Stimulated activated CD4-positive, alpha-beta T cell treated with anti-CD3 and anti-CD28 coated beads, Interleukin-4, amount 100 ng/mL, for 48 hours (primary cell): Measurements from ENCODE around the gene FAM177B.

ENCODE experiments used
- DNase-seq, 2 donors: peaks; one replicate each; pipeline ENCODE4 v3.0.0-alpha.2; 2020; ENCODE audit warnings: low read depth in 2 of 2

The FAM177B gene

DNA sequence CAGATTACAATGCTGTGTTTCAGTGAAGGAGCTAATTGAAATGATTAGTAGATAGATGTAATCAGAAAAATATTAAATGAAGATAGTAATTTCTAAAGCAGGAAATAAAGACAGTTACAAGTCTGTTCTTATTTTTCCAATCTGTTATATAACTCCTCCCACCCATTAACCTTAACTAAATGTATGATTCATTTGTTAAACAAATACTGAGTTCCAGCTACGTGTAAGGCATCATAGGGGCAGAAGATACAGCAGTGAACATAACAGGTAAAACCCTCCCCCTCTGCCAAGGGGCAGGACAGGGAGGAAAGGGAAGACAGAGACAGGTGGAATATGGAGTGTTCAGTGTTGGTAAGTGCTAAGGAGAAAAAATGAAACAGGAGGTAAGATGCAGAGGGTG, at the start of gene FAM177B:
Gene FAM177B, plus strand, starts transcription at position 231 of the 400 bp plus-strand sequence. CDS start 9,344 bp downstream, outside the sequence.
- DNase-seq: no peak

DNA sequence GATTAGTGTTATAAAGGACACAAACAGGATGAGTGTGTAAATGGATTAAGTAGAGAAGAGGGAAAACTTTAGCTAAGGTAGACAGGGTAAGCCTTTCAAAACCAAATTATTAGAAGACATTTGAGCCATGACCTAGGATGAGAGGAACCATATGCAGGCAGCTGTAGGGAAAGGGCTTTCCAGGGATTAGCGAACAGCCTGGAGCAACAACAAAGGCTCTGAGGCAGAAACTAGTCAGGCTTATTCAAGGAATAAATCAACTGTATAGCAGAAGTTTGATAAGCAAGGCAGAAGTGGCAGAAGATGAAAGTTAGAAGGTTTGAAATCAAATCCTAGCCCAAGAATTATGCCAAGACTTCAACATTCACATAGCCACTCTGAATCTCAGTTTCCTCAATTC, 46.0 kb upstream of the FAM177B start:
- no peak for DNase-seq

DNA sequence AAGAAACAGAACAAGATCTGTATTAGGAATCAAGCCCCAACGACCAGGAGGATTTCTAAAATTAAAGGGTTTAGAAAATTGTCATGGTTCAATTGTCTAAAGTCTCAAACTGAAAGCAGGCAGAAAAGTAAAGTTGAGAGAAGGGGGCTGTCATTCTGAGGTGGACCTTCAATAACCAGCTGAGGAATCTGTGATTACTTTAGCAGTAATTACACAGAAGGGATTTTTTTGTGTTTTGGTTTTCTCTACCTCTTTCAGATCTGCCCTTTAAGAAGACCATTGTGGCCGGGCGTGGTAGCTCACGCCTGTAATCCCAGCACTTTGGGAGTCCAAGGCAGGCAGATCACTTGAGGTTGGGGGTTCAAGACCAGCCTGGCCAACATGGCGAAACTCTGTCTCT, 42.1 kb upstream of the FAM177B start:
- DNase-seq: no peak

DNA sequence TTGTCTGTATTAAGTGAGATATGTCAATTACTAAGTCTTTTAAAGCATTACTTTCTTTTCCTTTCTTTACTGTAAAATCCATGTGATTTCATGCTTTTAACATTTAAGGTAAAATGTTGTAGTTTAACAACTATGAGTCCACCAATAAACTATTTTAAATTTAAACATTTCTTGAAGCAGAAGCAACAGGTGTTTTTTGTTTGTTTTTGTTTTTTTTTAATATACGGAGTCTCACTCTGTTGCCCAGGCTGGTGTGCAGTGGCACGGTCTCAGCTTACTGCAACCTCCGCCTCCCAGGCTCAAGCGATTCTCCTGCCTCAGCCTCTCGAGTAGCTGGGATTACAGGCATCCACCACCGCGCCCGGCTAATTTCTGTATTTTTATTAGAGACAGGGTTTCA, 40.3 kb upstream of the FAM177B start:
- no peak for DNase-seq

DNA sequence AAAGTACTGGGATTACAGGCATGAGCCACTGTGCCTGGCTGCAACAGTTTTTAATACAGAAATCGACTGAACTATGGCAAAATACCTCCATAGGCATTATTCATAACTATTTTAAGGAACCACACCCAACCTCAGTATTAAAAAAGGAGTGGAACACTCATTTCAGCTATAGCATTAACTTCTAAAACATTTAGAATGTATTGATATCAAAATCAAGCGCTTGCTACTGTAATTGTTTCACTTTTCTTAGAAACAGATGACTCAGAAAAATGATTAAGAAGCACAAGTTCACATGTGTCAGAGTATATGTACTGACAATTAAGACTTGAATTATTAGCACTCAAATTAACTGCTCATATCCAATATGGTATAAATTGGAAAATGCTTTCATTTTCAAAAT, 39.8 kb upstream of the FAM177B start:
- DNase-seq: no peak

DNA sequence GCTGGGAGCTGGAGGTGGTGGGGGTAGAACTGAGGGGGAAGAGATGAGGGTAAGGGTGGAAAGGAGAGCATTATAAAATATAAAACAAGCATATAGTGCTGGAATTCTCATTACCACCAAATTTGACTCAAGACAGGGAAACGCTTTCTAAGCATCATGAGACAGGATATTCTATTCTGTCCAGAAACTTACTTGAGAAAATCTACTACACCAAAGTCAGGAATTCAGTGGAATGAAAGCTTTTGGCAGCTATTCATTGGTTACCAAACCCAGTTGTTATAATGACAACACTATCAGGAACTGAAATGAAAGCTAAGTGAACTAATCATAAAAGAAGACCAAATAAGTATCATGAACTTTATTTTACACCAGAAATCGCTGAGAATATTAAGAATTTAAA, 39.2 kb upstream of the FAM177B start:
- no peak for DNase-seq

DNA sequence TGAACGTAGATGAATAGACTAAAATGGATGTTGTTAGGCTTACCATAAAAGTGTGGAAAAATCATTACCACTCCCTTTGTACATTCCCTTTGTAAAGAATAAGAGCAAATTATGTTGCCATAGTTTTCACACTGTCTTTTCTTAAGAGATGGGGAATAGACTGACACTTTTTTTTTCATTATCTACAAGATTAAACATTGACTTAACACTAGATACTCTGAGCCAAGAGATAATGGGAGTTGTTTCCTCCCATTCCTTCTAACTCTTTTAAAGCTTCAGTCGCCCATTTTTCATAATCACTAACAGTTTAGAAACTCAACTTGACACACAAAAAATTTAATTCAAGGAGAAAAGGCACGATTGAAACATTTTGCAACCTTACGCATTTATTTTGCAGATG, 34.8 kb upstream of the FAM177B start:
- no peak for DNase-seq

DNA sequence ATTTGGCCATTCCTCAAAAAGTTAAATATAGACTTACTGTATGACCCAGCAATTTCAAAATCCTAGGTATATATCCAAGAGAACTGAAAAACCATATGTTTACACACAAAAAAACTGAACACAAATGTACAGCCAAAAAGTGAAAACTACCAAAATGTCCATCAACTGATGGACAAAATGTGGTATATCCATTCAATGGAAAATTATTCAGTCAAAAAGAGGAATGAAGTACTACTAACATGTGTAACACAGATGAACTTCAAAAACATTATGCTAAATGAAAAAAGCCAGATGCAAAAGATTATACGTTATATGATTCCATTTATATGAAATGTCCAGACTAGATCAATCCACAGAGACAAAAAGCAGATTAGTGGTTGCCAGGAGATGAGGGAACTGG, 32.7 kb upstream of the FAM177B start:
- DNase-seq: no peak

DNA sequence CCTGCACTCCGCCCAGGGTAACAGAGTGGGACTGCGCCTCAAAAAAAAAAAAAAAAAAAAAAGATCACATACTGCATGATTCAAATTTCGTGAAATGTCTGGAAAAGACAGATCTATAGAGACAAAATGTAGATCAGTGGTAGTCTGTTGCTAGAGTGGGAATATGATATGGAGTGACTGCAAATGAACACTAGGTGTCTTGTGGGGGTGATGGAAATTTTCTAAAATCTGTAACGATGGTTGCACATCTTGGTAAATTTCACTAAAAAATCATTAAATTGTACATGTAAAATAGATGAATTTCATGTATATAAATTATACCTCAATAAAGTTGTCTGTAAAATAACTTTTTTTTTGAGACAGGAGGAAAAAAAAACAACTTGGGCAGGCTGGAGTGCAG, 30.2 kb upstream of the FAM177B start:
- no peak for DNase-seq

DNA sequence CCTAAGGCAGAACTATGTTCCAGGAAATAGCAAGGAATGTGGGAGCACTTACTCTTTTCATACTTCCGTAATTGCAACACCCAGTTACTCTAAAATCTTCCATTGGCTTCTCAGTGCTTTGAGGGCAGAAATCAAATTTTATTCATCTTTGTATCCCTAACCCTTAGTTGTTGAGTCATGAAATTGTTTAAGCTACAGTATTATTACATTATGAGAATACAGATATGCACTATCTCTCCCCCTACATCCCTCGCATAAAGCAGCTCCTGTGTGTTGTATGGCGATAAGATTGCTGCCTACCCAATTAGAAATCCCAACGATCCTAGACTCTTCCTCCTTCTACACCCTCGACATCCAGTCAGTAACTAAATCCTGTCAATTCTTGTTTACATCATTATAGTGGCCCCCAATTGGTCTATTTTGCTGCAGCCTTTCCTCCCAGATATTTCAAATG, 27.3 kb upstream of the FAM177B start:
- DNase-seq: no peak

DNA sequence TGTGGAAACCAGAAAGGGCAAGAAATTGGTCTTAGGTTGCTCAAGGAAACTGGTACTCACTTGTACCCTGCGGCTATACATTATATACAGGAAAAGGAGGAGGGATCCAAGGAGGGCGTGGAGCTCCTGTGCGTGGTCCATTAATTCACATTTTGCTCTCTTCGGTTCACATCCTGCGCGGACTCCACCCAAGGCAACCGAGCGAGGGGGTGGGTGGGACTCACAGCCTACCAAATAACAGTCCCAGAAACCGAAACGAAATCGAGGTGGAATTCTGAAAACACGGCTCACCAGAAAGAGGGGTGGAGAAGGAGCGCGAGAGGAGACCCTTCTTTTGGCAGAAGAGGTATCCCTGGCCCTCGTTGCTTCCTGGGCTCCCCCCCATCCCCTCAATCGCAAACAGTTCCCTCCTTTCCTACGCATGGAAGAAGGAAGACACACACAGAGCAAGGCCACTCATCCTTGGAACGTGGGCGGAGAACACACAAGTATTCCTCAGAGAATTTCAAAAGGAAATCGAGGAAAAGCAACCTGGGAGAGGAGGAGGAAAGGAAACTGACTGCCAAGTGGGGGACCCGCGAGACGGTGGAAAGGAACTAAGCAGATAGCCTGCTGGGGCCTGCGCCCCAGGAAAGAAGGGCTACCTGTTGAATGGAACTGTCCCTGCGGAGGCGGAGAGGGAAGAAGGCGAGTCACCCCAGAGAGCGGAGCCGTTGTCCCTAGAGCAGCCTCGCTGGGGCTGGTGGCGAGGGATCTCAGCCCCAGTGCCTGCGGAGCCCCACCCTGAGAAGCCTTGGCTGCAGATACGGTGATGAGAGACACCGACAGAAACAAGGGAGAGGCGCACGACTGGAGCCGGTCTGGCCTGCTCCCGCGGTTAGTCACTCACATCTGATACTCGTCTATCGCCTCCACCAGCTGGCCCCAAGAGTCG, 25.4 kb upstream of the FAM177B start:
- peak; percentile 28 to 41 for DNase-seq

DNA sequence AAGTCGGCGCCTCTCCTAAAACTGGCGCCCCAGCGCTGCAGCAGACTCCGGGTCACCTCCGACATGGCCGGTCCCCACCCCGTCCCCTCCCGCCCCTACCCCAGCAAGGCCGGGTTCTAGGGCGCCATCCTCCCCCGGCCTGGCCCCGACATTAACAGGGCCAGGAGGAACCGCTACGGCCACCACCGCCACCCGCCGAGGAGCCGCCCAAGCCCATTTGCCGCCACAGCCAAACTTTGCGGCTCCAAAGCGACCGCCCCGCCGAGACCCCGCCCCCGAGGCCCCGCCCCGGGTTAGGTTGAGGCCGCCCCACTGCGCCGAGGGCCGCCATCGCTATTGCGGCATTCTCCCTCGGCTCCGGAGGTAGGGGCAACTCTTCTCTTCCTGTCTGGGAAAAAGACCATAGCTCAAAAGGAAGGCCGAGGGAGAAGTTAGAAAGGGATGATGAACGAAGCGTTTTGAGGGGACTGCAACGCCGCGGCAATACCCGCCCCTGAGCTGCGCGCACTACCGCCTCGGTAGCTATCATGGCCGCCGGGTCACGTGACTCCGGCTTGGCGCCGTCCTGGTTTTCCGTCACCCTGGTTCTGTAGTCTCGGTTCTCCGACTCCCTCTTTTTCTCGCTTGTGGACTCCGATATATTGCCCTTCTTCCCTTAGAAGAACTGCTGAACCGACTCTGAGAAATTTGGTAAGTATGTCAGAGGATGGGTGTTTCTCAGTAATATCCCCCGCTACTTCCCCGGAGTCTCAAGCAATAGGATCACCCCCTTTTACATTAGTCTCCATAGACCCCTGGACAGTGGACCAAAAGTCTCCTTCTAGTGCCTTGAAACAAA, 24.5 kb upstream of the FAM177B start, which contains the start of the genes AIDA and BROX:
Gene AIDA, minus strand, starts transcription at position 239 of the 838 bp plus-strand sequence. Its CDS starts 174 bp downstream, at position 65.
Gene BROX, plus strand, starts transcription at position 312 of the 838 bp plus-strand sequence. CDS start 3,136 bp downstream, outside the sequence.
- DNase-seq: peak; percentile 96 to 97

DNA sequence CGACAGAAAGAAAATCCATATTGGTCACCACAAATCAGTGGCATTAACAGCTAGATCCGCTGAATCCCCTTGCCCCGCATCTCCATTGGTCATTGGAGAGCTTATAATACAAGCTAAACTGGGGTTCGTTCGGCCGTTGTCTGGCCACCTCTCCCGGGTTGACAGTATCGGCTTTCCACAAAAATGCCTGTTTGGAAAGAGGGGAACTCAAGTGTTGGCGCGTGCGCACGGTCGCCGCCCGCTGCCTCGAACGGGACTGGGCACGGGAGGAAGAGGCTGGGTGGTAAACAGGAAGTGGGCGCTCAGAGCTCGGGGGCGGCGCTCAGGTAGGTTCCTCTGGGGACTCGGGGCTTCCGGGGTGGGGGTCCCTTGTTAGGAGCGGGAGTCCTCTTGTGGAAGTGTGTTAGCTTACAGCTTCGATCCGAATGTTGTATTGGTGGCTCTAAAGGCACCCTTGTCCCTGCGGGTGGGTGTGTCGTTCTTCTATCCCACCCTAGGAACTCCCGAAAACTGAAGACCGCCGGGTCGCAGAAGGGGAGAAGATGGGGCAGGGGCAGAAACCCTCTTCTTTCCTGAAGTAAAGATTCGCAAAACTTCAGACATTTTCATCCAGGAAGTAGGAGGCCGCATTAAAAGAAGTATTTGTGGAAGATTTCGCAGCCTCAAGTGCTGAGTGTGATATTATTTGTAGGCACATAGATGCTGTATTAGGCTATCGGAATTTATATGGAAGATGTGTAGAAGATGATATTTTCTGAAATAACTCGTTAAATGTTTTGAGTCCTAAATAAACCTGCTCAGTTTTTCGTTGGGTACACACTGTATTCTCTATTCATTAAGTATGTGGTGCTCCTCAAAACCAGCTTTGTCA, 23.7 kb upstream of the FAM177B start:
- peak; percentile 76 to 81 for DNase-seq

DNA sequence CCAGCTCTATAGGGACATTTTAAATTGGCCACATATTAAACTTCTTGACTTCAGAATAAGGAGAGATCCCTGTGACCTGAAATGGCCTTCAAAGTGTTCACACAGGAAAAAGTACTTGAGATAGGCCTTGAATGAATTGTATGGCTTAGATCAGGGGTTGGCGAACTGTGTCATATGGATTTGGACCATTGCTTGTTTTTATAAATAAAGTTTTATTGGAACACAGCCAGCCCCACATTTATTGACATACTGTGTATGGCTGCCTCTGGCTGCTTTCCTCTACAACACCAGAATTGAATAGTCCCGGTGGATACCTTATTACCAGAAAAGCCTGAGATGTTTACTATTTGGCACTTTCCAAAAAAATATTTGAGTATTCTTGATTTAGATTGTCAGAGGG, 20.6 kb upstream of the FAM177B start:
- no peak for DNase-seq

DNA sequence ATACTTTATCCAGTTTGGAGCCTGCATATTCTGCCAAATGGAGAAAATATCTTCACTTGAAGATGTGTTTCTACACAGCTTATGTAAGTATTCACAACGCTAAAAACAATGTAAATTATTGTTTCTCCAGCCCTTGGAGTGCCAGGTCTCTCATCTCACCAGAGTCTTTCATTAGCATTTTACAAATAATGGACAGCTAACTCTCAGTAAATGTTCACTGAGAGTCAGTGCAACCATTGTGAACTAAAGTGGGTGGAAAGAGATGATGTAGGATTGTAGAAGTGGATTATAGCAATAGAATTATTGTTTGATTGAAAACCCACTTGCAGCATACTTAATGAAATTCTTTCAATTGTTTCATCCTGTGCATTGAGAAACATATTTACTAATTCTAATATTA, 8.3 kb upstream of the FAM177B start:
- no peak for DNase-seq

DNA sequence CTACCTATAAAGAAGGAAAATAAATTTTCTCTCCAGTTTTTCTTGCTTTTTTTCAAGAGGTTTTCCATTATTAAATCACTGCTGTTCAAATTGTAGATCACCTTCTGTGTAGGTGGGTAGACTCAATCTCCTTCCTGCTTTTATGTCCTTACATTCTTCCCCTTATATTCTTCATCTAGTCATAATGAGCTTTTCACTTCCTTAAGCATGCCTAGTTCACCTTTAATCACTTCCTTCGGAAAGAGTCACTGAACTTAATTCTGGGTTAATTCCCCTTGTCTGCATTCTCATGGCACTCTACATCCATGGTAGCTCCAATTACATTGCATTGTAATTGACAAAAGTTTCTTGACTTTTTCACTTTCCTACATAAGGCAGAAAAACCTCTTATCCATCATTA, 6.1 kb upstream of the FAM177B start:
- DNase-seq: no peak

DNA sequence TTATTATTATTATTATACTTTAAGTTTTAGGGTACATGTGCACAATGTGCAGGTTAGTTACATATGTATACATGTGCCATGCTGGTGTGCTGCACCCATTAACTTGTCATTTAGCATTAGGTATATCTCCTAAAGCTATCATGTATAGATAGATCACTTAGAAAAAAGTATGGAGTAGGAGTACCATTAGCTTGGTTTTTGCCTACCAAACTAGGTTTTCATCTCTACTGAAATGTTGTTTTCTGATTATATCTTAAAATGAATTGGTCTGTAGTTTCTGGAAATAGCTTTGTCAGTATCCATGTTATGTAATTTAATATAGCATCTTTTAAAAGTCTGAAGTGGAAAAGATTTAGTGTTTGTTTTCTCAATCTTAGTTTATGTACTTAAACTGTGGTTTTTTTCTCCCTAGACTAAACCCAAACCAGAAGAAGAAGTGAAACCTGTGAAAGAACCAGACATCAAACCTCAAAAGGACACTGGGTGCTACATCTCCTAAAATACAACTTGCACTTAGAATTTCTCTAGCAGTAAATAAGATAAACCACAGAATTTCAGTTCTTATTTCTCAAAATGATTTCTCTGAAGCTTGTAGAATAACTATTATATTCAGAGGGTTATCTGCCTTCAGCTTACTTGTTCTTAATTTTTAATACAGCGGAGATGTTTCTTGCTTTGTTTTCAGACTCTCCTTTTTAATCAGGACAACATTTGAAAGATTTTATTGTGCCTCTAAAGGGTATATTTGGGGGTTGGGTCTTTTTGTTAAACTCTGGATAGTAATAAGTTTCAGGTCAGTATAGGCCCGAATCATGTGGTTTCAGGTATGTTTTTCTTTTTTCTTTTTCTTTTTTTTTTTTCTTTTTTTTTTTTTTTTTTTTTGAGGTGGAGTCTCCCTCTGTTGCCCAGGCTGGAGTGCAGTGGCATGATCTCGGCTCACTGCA, 4.5 kb upstream of the FAM177B start:
- no peak for DNase-seq

DNA sequence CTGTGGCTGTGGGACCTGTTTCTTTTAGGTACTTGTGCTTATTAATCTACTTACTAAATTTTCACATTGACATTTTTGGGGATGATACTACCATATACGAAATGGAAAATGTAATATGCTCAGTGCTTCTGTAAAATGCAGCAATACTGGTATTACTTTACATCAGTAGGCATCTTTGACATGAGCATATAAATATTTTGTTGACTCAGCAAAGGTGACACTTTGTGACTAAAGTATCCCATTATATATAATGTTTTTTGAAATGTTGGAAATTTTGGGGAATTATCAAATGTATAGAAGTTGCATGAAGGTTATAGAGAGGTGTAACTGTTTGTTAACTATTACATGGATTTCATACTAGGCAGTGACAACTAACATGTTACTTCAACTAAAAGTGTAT, 2.3 kb upstream of the FAM177B start:
- no peak for DNase-seq

DNA sequence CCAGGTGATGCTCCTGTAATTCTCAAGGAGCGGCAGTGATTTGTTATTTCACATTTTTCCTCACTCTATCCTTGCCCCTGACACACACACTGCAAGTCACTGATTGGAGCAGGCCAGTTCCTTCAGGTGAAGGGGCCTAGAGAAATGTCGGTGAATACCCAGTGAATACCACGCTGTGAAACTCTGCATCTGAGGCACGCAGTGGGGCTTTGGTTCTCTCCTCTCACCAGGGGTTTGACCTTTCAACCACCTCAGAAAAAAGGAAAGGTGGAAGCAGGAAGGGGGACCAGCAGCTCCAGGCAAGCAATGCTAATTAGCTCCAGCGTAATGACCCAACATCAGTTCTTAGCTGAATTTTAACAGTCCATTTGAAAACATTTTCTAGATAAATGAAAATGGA, 532 bp upstream of the FAM177B start:
- DNase-seq: no peak

DNA sequence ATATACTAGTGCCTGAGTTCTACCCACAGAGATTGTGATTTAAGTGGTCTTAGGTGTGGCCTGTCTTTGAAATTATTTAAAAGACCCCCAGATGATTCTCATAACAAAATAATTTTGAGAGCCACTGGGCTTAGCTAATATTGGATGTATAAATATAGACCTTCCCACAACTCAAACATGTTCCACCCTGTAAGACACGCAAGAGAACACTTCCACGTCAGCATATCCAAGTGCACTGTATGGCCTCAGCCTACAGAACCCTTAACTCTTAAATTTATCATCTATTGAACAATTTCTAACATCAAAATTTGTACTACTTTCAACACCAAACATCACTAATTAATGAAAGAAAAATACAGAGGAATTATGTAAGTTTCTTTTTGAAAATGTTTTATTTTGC, 2.5 kb downstream of the FAM177B start:
- no peak for DNase-seq
